EL (cell line): ENCODE data around the gene C2CD5.

Experiments used
- DNase-seq: peaks from one replicate; pipeline ENCODE4 v3.0.0-alpha.2; 2016

C2CD5 gene

GRCh38 chr12:22409377-22410164 lies 134.8 kb downstream of the C2CD5 start:
- no peak for DNase-seq

GRCh38 chr12:22408610-22409376 lies 135.5 kb downstream of the C2CD5 start:
- DNase-seq = no peak

GRCh38 chr12:22407397-22407796 lies 136.9 kb downstream of the C2CD5 start:
- no peak for DNase-seq

GRCh38 chr12:22406627-22407026 lies 137.7 kb downstream of the C2CD5 start:
- no peak for DNase-seq

GRCh38 chr12:22399464-22400180 lies 144.7 kb downstream of the C2CD5 start:
- no peak for DNase-seq
